Astrocyte of the hippocampus (primary cell): ENCODE data around the gene TMEM218.
A peak's percentile ranks its signal among the peaks of the same experiment; 100 is the strongest.
"Not testable (repeated sequence)": the region's sequence is repeated elsewhere in the genome, so short reads cannot be mapped to it uniquely, and the experiment has no call there.

Source experiments
- DNase-seq: peaks from one replicate; pipeline ENCODE4 v3.0.0; 2011; ENCODE audit warnings: low read depth, low spot score

The TMEM218 gene

GRCh38 chr11:125090151-125090550 lies 21.3 kb downstream of the TMEM218 start:
- not testable (repeated sequence) for DNase-seq

DNA sequence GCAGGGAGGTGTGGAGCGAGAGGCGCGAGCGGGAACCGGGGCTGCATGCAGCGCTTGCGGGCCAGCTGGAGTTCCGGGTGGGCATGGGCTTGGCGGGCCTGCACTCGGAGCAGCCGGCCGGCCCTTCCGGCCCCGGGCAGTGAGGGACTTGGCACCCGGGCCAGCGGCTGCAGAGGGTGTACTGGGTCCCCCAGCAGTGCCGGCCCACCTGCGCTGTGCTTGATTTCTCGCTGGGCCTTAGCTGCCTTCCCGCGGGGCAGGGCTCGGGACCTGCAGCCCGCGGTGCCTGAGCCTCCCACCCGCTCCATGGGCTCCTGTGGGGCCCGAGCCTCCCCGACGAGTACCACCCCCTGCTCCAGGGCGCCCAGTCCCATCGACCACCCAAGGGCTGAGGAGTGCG lies 21.9 kb downstream of the TMEM218 start:
- DNase-seq: not testable (repeated sequence)

DNA sequence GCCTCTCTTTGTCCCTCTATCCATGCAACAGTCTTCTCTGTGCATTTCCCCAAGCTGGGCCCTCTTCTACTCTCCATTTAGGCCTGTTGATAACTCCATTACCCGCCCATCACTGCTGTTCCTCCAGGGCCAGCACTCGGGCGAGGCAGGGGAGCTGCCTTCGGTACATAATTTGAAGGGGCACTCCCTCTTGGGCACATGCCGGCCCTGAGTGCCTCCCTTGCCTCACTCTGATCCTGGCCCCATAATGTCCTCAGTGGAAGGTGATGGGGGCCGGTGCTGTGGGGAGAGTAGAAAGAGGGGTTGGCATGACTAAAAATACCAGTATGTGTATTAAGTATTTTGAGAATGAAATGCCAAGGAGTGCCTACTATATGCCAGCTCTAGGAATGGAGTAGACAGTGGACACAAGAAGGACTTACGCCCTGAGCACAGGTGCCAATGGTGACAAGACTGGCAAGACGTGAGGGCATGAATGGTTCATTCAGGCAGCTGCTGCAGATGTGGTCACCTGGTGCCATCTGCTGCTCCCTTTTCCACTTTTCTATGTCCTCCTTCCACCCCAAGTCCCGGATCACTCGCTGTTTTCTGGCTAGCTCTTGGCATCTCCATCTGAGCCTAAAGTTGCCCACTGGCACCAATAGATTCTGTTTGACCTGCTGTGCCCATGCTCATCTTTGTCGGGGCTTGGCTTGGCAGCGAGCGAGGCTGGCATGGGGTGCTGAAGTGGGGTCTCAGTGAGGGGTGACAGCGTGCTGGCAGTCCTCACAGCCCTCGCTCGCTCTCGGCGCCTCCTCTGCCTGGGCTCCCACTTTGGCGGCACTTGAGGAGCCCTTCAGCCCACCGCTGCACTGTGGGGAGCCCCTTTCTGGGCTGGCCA lies 22.6 kb downstream of the TMEM218 start:
- DNase-seq: no peak

- no peak for DNase-seq
Observed at GRCh38 chr11:125088123-125088522, 23.3 kb downstream of the TMEM218 start.

- DNase-seq: no peak
Observed at GRCh38 chr11:125086633-125087296, 24.7 kb downstream of the TMEM218 start.

DNA sequence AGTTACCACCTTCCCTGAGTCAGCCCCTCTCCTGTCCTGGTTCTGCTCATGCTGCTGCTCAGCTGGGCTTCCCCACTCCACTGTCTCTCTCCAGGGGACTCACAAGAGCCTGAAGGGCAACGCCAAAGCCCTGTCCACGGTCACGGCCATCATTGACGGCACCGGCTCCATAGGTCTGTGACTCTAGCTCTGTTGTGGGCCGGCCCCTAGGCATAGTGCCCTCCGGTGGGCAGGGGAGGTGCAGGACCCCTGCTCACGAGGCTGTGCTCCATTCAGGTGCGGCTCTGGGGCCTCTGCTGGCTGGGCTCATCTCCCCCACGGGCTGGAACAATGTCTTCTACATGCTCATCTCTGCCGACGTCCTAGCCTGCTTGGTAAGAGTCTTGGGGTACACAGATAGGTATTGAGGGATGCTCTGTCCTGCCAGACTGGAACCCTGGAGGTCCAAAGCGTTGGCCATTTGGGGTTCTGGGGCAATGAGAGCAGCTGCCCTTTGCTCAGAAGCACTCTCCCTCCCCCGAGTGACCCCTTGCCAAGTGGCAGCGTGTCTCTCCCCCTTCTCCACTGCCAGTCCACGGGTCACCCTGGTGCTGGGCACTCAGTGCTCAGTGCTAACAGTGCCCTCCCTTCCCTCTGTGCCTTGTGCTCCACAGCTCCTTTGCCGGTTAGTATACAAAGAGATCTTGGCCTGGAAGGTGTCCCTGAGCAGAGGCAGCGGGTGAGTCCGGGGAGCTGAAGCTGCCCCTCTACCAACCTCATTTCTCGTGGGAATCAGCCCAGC lies 25.9 kb downstream of the TMEM218 start:
- DNase-seq: no peak

DNA sequence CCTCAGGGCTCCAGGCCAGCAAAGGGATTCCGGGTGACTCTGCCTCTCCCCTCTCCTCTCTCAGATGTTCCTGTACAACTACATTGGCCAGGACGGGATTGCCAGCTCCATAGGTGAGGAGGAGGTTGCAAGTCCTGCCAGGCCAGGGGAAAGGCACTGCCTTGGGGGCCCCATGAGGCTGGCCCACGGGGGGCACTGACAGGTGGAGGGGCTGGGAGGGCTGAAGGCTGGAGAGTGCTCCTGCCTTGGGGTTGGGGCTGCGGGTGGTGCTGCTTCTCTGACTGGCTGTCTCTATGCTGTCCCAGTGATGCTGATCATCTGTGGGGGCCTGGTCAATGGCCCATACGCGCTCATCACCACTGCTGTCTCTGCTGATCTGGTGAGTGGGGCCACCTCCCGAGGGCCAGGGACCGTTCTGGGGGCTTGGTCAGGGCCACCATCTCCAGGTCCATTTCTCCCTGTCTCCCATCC lies 26.6 kb downstream of the TMEM218 start:
- DNase-seq: no peak

DNA sequence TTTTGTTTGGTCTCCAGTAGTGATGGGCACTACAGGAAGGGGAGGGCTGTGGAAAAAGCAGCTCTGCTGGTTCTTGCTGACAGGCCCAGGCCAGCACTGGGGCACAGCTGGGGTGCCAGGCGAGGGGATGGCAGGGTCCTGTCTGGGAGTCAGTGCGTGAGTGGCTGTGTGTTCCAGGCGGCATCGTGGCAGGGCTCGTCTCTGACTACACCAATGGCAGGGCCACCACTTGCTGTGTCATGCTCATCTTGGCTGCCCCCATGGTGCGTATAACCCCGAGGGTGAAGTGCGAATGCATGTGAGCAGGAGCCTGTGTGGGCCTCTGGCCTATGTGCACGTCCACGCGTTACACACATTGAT lies 27.4 kb downstream of the TMEM218 start:
- DNase-seq: no peak

DNA sequence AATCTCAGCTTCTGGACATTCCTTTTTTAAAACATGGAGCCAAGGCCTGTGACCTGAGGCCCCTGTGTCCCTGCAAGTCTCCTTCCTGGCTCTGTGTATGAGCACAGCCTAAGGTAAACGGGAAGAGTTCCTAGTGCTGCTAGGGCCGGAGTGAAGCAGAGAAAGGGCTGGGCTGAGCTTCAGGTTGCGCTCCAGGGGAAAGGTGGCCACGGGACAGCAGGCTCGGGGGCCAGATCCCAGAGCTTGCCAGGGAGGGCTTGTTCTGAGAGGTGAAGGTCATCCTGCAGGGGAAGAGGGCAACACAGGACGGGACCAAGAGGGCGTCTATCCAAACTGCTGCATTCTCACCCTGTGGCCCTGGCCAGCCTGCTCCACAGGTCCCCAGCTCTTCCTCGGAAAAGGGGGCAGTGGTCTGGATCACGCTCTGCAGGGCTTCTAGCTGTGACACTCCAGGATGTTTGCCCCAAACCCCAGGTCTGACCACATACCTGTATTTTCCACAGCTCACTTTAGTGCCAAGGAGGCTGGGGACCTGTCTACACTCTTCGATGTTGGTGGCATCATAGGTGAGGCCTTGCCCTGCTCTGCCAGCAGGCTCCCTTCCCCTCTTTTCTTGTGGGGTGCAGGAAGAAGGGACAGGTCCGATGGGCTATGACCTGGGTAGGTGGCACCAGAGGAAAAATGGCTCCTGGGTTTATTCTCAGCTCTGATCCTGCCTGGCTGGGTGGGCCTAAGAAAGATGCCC lies 27.9 kb downstream of the TMEM218 start:
- no peak for DNase-seq

DNA sequence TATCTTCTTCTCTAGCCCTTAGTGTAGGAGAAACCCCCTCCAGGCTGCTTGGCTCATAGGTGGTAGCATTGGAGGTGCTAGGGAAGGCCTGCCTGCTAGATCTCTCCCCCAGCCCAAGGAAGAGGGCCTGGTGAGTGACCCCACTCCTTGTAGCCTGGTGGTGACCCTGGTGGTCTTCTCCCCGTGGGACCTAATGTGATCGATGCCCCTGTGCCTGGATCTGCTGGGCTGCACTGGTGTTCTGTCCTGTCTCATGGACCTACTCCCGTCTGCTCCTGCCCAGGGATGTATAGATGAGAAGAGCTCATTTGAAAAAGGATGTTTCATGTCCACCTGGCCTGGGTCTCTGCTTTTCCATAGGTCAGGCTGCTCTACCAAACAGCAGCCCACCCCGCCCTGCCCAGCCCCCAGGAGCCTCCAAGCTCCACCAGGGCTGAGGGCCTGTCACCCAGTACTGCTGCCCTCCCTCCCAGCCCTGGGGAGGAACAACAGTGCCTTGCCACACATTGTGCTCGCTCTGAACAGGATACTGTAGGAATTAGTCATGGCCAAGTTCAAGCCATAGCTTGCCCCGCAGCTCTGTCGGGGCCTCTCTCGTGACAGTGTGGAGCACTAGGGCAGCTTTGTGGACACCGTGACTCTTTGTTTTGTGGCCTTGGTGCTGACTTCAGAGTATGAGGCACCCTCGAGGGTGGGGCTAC lies 28.7 kb downstream of the TMEM218 start:
- peak; percentile 84 for DNase-seq

DNA sequence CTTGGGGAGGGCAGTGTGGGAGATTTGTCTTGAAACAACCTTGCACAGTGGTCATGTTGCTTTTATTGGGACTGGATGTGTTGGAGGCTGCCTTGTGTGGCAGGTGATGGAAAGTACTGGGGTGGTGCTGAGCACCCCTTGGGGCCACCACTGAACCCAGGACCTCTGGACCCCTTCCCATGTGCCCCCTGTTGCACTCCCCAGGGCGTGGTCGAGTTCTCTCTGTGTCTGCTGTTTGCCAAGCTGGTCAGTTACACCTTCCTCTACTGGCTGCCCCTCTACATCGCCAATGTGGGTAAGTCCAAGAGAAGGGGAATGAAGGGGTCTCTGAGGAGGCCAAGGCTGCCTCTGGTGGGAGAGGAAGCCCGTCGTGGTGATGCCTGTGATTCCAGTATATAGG lies 29.4 kb downstream of the TMEM218 start:
- no peak for DNase-seq

DNA sequence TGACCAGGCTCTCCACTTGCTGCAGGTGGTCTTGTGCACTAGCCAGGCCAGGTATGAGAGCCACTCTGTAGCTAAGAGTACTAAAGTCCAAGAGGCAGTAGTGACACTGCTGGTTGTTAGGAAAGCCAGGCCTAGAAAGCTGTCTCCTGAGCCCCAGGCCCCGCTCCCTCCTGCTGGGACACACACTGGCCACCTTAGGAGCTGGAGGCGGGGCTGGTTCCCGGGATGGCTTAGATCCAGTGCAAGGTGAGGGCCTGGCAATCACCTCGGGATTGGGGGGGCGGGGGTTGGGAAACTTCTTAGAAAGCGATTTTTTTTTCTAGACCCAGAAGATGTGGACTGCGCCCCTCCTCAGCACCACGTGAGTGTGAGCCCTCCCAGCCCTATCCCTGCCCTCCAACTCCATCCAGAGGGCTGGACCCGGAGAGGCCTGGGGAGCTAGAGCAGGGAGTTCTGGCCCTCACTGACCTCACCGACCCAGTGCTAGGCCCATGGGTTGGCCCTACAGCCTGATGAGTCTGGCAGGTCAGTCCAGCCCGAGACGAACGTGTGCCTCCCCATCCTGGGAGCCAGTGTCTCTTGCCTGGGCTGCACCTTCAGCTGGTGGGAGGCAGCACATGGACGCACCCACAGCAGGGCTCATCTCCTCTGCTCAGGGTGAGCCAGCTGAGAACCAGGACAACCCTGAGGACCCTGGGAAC lies 30.2 kb downstream of the TMEM218 start:
- no peak for DNase-seq

DNA sequence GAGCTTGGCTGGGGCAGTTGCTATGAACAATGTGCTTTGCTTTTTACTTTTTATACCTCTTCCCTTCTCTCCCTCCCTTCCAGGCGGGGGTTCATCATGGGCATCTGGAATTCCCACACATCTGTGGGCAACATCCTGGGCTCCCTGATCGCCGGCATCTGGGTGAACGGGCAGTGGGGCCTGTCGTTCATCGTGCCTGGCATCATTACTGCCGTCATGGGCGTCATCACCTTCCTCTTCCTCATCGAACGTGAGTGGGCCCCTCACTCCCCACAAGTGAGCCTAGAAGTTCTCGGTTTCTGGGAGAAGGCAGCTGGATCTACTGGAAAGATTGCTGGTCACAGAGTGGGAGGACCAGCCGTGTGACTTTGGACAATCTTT lies 30.9 kb downstream of the TMEM218 start:
- no peak for DNase-seq

DNA sequence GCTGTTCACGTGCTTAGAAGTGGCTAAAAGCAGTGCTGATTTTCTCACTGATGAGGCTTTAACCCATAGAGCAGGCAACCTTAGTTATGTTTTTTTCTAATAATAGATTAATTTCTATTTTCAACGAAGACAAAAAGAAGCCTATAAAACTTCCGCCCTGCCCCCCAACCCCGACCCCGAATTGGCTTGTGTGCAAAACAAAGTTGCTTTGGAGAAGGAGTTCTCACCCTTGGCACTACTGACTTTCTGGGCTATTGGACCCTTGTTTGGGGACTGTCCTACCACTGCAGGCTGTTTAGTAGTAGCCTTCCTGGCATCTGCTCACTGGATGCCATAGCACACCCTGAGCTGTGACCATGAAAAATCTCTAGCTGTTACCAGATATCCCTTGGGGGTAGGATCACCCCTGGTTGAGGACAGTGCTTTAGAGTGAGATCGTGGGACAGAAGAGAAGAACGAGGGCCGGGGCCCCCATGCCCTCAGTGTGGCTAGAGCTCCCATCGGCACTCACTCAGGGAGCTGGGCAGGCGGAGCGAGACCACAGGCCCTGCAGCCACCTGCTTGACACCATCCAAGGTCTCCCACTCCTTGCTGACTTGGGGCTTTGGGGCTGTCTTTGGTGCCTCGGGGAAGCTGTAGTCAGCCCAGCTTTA lies 31.4 kb downstream of the TMEM218 start:
- no peak for DNase-seq

GRCh38 chr11:125079151-125079877 lies 32.1 kb downstream of the TMEM218 start:
- DNase-seq: peak; percentile 36

DNA sequence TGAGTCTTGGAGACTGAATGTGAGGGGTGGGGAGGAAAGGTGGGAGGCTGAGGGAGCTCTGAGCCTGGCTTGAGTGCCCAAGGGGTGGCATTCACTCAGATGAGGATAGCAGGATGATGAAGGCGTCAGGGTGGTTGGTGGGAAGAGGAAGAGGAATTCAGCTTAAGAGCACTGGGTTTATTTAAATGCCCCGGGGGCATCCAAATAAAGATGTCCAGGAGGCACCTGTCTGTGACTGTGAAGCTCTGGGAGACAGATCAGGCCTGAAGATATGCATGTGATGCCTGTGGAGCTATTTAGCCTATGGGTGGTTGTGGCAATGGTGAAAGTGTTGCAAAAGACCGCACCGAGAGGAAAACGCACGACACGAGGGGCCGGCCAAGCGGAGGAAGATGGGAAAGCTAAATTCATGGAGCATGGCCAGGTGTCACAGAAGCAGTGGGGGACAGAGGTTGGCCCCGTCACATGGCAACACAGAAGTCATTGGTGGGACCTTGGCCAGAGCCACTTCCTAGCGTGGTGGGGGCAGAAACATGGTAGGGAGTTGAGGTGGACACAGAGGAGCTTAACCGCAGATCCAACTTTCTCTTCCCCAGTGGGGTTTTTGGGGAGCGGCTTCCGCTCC lies 32.8 kb downstream of the TMEM218 start:
- no peak for DNase-seq

DNA sequence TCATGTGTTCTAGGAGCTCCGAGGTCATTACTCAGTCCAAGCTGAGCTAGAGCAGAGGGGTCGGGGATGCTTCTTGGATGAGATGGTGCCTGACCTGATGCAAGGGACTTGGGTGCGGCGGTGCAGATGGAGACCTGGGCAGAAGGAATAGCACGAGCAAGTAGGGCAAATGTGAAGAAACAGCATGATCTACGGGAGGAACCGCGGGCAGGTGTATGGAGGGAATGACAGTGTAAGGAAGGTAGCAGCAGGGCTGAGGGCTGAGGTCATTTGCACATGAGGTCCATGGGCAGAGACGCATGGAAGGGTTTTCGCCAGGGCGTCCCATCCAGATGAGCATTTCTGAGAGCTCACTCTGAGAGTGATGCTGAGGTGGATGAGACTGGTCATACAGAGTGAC lies 33.4 kb downstream of the TMEM218 start:
- no peak for DNase-seq

DNA sequence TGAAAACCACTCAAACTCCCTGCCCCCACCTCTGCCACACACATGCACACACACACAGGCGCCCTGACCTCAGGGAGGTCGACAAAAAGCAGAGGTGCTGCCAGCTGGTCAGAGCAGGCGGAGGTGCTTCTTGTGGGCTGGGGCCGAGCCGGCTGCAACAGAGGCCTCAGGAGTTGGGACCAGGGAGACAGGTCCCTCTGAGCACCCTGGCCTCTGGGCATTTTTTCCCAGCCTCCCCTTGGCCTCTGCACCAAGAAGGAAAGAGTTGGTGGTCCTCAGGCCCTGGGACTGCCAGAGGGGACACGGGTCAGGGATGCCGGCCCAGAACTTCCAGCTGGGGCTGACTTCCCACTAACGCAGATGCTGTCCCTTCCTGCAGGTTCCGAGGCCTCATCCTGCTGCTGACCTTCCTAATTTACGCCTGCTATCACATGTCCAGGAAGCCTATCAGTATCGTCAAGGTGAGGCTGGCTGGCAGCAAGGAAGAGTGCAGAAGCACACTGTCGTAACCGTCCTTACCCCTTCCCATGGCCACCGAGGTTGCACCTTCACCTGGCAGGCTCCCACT lies 35.0 kb downstream of the TMEM218 start:
- DNase-seq: no peak
